ENCODE measurements around the gene BTG1. TPM values are rescaled to one million over a fixed set of nuclear protein-coding genes. Genes with fewer than 3 reads are reported as not detected.

Gene BTG1
- total RNA-seq, 1 experiment from 2014 or later: 32.7 TPM

- H3K14ac ChIP-seq (ENCODE audit: insufficient read depth, low read length): no peak overlapping the region
- no peak overlapping the region for H2AK5ac ChIP-seq (ENCODE audit: insufficient read length, low read length)
- no peak for TF ChIP-seq CTCF (conservative IDR thresholded peaks at IDR 0.05)
- H2AFZ ChIP-seq (ENCODE audit: low read length): no peak overlapping the region
- no peak overlapping the region for H2BK15ac ChIP-seq (ENCODE audit: low read depth, low read length)
- no peak overlapping the region for H3K9ac ChIP-seq (ENCODE audit: extremely low read depth, insufficient read length, low read length)
- H2BK12ac ChIP-seq (ENCODE audit: insufficient read length, low read depth, low read length): no peak overlapping the region
- peaks cover 14% of the 10 kb centered on the region for H3K23me2 ChIP-seq (ENCODE audit: insufficient read length, low read depth, low read length, poor library complexity, severe bottlenecking)
- H3K36me3 Mint-ChIP-seq (ENCODE audit: insufficient read depth in 1 of 3, low read depth in 3 of 3): peaks cover 18 to 45% (median 36%) of the 10 kb centered on the region in 3 experiments
- H3T11ph ChIP-seq (ENCODE audit: low read length): no peak overlapping the region
- no peak overlapping the region for H3K56ac ChIP-seq (ENCODE audit: insufficient read length, low read depth, low read length)
- H3K9me3 Mint-ChIP-seq: peaks cover 1 to 5% of the 10 kb centered on the region in 2 experiments; a peak in 3 of 5 replicates
- no peak overlapping the region for H3K18ac ChIP-seq (ENCODE audit: insufficient read length, low read depth, low read length)
- H3K27ac ChIP-seq (ENCODE audit: insufficient read length, low read depth, low read length): no peak overlapping the region
- H3K4me2 ChIP-seq (ENCODE audit: insufficient read depth, insufficient read length, low read length): peak overlapping the region; percentile 90
- peaks cover 58 to 66% of the 10 kb centered on the region in 2 experiments for H3K4me1 Mint-ChIP-seq
- H3K27ac Mint-ChIP-seq: no peak overlapping the region; a peak in 1 of 7 replicates
- no peak overlapping the region for H2BK120ac ChIP-seq (ENCODE audit: low read depth, low read length, poor library complexity, severe bottlenecking)
- no peaks in the 10 kb centered on the region for H3K27me3 ChIP-seq (ENCODE audit: insufficient read depth, low read length)
- no peak overlapping the region for H4K5ac ChIP-seq (ENCODE audit: insufficient read length, low read depth, low read length)
- H4K91ac ChIP-seq (ENCODE audit: insufficient read length, low read depth, low read length): no peak overlapping the region
- no peak overlapping the region for H4K8ac ChIP-seq (replicated peaks; ENCODE audit: insufficient read length, low read depth, low read length)
- no peak for DNase-seq
- H3K9me3 ChIP-seq (ENCODE audit: control insufficient read depth, low read depth, low read length): no peaks in the 10 kb centered on the region
- no peak overlapping the region for H3K23ac ChIP-seq (ENCODE audit: insufficient read length, low read depth, low read length)
- no peak overlapping the region for H2BK5ac ChIP-seq (ENCODE audit: insufficient read length, low read length)
- peaks cover 35% of the 10 kb centered on the region; the same call in 1 of the 2 replicates for H3K79me2 ChIP-seq (ENCODE audit: insufficient read depth, low read length)
- no peak overlapping the region for H2BK20ac ChIP-seq (ENCODE audit: low read depth, low read length, poor library complexity, severe bottlenecking)
- H3K4ac ChIP-seq (ENCODE audit: low read depth, low read length): no peak overlapping the region
- no CpG with 5 or more reads among the region's 1 CpG for WGBS (ENCODE audit: extremely low coverage, insufficient read length, low lambda C conversion rate)
- H4K20me1 ChIP-seq (ENCODE audit: control insufficient read depth, insufficient read depth, insufficient read length): no peaks in the 10 kb centered on the region
- no peaks in the 10 kb centered on the region for H3K79me1 ChIP-seq (ENCODE audit: insufficient read depth, low read depth, low read length, poor library complexity, severe bottlenecking)
- peak overlapping the region; percentile 89 to 98 for H3K4me3 Mint-ChIP-seq
- peaks cover 5% of the 10 kb centered on the region for H3K4me1 ChIP-seq (ENCODE audit: insufficient read depth, low read length)
- H3K27me3 Mint-ChIP-seq (ENCODE audit: low read depth): no peaks in the 10 kb centered on the region; the same call in 1 of the 2 replicates
Measured at GRCh38 chr12:92143258-92143657, 2.4 kb downstream of the BTG1 start.
